Erythroblast (primary cell): ENCODE measurements around the gene SNCG.
"Not testable (repeated sequence)": the region's sequence is repeated elsewhere in the genome, so short reads cannot be mapped to it uniquely, and the experiment has no call there.

Experiments used
- GATA1 ChIP-seq: IDR thresholded peaks from 2 replicates; pipeline ENCODE4 v1.6.1; 2011; ENCODE audit warnings: low read depth, mild to moderate bottlenecking, control low read depth, low read length, moderate library complexity
- POLR2A ChIP-seq: IDR thresholded peaks from 2 replicates; pipeline ENCODE4 v1.6.1; 2011; ENCODE audit warnings: mild to moderate bottlenecking, low read length

DNA sequence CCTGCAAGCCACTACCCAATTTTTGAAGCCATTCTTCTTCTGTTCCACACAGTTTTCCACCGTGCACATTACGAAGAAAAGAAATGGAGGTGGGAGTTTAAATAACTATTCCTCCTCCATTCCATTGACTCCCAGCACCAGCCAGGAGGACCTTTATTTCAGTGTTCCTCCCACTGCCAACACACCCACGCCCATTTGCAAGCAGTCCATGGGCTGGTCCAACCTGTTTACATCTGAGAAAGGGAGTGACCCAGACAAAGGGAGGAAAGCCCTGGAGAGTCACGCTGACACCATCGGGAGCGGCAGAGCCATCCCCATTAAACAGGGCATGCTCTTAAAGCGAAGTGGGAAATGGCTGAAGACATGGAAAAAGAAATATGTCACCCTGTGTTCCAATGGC is 49.9 kb downstream of the SNCG start:
- TF ChIP-seq POLR2A, GATA1: not testable (repeated sequence)
